Ramos (cell line): ENCODE data around the gene EEF1G.

ENCODE experiments used
- in situ Hi-C: fragments of 300-500 bp; cut with MboI; formaldehyde crosslinking; loops from one replicate; pipeline ENCODE4 v1.14.3; 2022; ENCODE audit warnings: low sequenced_read_pairs; ENCODE audit not compliant: unreplicated experiment

Gene EEF1G

DNA sequence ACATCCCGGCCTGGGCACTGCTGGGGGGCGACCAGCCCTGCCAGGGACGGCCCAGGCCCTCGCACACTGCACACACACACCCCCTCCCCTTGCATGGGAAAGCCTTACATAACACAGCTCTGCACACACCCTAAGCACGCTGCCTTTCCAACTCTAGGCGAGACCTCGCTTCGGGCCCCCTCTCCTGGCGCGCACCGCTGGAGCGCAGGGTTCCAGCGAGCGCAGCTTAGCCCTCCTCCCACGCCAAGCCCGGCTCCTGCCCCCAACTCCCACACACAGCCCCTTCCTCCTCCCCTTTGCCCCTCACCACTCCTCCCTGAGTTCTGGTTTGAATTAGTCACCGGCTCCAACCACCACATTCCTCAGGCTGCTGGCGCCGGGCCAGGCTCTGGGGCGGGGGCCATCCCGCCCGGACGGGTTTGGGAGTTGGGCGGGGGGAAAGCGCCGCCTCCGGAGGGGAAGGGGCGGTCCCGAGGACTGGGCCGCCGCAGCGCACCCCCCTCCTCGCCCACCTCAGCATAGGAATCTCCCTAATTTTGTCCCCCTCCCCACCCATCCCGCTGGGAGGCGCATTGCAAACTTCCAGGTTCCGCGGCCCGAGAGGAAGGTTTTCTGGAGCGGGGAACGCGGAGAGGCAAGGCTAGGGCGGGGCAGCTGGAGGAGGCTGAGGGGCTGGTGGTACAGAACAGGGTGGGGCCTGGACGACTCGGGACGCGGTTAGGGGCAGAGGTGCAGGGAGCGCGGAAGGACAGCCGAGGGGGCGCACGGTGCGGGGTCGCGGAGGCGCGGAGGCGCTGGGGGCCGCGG, 28.1 kb downstream of the EEF1G start:
- in situ Hi-C loops: no loop called here

DNA sequence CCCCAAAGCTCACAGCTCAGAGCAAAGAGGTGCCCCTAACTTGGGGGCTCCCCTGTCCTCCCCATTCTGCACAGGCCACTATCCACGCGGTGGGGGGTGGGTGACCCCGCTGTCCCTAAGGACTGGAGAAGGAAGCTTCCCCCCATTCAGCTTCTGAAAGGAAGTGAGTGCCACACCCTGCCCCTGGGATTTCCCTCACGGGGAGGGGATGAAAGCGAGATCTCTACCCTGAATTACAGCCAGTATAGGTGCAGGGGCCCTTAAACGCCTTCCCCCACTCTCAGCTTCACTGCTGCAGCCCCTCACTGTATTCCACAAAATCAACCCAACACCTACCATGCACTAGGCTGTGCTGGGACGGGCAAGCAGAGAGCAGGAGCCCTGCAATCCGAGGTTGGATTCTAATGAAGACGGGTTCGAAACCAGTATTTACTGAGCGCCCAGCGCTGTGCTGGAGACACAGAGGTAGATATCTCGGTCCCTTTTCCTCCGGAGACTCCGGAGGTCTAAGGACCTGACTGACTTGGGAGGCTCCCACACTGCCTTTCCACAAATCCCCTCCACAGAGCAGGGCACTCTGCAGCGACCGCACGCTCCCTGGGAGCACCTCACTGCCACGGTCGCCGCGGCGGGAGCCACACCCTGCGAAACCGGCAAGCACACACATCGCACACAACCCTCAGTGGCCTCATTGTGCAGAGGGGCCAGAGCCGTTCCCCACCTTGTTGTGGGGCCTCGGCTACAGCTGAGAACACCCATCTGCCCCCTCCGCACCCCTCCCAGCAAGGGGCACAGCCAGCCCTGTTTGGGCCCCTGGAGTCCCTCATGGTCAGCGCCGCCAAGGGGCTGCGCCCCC, 28.9 kb downstream of the EEF1G start:
- in situ Hi-C loops: no loop called here

DNA sequence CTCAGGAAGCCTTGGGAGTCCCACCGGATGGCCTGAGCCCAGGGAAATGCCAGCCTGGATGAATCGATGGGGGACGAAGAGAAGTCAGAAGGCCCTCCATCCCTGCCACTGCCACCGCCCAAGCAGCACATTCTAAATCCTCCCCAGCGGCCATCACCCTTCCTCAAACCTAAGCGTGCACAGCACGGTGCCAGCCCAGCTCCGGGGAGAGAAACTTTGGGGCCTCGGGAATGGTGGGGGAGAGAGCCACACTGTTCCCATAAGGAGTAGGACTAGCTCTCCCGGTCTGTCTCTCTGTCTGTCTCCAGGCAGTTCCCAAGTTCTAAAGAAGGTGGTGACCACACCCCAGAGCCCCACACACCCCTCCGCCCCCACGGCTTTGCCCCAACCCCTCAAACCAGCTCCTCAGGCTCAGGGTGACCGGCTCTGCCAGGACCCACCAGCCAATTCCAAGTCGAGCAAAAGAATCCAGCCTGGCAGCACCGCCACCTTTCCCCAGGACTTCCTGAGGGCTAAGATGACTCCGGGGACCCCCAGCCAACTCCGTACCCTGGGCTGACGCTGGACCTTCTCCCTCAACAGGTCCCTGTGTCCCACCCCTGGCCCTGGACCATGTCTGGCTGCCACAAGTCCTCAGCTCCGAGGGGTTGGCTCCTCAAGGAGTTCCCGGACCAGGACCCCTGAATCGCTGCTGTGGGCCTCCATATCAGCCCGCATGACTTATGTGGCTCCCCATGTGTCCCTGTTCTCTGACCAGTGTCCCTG, 29.8 kb downstream of the EEF1G start:
- in situ Hi-C loops: no loop called here

DNA sequence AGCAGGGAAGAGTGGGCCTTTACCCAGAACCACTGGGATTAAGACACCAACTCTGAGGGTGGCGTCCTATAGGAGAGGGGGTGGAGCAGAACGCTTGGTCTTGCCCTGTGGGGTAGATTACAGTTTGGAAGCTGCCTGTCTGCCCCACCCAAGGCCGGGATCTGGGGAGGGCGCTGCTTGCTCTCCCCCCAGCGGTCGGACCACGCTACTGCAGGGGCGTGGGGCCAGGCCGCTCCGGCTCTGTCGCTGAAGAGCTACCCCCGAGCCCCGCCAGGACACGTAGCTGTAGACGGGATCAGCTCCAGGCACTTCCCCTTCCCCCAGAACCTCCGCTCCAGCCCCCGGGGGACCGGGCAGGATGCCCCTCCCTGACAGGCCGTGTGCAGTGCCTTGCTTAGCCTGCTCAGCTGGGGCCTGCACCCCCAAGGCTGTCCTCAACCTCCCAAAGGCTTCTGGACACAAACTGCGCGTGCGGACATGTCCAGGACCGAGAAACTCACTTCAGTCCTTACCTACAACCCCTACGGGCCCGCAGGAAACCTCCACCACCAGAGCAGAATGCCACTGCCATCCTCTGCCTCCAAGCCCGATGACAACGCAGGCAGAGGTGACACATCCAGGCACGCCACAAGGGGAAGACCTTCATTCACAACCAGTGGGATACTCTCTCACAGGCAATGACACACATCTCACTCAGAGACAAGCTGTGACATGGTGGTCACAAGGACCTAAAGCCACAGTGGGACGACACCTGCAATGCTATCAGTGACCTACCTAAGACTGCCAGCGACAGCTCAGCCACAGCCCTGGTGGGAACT, 30.7 kb downstream of the EEF1G start:
- in situ Hi-C loops: no loop called here

DNA sequence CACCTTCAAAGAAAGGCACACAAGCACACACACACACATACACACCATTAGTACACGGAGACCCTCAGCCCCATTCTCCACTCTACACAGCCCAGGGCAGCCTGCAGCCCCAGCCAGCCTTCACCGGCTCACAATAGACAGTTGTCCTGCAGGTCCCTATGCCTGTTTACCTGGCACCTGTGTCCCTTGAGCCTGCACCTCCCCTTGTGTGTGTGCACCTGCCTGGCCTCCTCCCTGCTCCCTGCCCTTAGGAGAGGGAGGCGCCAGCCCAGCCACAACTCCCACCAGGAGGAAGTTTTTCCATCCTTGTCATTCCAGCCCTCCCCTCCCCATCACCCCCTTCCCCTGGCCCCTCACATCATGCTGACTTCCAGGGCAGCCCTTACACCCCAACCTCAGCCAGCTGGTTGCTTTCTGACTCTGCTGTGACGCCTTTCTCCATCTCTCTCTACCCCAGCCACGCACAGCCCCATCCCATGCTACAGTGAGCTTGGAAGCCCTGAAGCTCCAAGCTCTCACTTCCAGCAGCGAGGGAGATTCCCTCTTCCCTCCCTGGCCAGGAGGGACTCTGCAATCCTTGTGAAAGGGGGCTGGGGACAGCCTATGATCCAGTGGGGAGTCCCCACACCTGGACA, 31.5 kb downstream of the EEF1G start:
- in situ Hi-C loops: no loop called here

DNA sequence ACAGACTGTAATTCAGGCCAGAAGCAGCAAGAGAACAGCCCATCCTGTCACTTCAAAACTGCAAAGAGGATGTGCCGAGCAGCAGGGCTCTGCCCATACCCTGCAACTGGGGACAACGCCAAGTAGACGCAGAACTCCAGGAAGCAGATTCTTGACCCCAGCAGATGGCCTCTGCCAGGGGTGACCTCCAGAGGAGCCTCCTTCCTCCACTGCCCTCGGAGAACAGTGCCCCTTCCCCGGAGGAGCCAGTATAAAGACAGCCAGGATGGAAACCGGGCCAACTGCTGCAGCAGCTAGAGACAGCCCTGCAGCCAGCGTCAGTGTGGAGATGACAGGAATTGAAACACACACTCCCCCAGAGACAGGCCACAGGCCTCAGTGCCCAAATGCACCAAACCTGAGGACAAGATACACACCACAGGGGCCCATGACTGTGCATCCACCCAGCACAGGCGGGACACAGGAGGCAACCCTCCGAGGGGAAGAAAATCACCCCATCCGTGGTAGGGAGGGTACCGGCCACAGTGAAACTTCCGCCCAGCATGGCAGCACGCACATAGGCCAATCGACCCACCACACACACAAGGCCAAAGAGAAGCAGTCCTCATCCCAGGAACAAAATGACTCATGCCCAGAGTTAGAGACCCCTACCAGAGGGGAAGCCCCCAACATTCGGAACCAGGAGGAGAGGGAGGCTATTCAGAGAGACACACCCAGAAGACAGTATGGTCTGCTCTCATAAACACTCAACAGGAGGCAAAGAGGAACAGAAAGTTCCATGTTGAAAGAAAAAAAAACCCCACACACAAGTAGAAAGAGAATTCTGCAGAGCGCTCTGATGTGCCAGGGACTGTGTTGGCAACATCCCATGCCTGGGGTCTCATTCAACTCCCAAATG, 32.6 kb downstream of the EEF1G start:
- in situ Hi-C loops: no loop called here

DNA sequence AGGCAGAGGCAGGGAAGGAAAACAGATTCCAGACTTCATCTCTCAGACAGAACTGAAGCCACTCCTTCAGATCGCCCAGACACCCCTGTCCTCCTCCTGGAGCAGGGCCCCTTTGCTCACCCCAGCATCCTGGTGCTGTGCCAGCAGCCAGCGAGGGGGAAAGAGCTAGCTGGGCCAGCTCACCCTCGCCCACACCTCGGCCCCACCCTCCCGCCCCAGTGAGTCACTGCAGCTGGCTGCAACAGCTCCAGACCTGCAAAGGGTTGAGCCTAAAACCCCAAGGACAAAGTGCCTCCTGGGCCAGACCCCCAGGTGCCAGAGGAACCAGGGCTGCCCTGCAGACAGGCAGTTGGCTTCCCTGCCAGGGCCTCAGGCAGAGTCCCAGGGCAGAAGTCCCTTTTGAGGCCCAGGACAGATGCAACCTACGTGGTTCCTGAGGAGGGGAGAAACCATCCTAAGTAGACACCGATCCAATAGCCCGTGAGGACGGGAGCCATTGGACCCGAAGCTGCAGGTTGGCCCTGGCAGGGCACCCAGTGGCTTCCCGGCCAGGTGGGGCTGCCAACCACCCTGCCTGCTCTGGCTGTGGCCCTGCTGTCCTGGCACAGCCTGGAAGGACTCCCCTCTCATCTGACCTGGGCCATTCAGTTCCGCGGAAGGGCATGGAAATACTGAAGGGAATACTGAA, 34.3 kb downstream of the EEF1G start:
- in situ Hi-C loops: no loop called here

DNA sequence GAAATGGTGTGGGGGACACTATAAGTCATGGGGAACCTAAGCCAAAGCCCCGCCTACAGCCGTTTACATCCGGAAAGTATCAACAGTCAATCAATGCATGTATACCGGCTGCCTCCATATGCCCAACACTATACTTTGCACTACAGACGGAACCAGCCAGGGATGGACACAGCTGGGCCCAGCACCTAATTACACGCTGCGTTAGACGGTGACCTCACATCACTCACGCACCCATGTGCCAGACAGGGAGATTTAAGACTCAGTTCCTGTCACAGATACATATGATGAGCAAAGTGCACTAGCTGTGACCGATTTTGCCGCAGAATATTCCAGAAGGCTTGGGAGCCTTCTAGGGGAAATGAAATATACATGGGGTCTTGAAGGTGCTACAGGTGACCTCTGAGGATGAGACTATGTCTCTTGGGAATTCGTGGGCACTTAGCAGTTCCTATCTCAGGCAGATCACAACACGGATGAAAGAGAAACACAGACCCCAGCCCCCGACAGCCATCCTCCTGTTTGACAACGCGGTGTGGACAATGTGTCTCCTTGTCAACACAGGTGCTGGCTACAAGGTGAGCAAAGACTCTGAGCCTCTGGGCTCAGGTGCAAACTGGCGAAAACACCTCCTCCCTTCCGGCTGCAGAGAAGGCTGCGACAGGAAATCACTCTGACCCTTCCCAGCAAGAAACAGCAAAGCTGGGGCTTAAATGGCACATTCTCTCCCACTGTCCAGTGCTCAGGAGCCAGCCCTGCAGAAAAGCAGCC, 35.0 kb downstream of the EEF1G start:
- in situ Hi-C loops: no loop called here

DNA sequence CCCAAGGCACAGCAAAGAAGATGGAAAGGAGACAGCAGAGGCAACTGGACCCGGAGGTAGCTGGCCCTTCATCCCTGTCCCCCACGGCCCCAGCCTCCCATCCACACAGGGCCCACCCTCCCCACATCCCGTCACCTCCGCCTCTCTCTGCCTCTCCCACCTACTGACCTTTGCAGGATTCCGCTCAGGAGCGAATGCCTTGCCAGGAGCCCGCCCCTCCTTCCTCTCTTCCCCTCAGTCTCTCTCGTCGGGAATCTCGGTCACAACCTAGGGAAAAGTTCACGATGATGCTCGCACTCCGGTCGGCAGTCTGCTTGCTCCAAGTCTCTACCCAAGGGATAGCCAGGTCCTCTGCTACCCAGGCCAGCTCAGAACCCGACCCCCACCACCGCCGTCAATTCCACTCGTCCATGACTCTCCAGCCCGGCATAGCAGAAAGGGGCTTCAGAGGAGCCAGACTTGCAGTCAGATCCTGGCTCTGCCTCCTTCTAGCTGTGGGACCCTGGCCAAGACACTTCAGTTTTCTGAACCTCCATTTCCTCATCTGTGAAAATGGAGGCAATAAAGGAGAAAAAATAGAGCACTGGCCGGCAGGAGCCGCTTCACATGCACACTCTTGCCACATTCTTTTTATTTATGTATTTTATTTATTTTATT, 37.3 kb downstream of the EEF1G start:
- in situ Hi-C loops: no loop called here

DNA sequence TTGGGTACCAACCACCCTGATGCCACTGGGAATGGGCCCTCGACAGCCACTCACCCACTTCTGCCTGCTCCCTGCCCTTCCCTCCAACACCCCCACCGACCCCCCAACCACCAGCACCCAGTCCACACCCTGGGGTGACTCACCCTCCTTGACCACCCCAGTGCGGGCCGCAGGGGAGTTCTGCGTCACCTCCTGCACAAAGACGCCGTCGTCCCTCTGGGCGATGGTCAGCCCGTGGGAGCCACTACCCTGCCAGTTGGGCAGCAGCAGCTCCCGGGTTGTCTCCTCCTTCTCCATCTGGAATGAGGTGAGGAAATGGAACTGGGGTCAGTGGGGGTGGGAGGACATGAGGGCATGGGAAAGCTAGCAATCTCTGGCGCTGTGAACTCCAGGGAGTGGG, 37.9 kb downstream of the EEF1G start:
- in situ Hi-C loops: no loop called here

DNA sequence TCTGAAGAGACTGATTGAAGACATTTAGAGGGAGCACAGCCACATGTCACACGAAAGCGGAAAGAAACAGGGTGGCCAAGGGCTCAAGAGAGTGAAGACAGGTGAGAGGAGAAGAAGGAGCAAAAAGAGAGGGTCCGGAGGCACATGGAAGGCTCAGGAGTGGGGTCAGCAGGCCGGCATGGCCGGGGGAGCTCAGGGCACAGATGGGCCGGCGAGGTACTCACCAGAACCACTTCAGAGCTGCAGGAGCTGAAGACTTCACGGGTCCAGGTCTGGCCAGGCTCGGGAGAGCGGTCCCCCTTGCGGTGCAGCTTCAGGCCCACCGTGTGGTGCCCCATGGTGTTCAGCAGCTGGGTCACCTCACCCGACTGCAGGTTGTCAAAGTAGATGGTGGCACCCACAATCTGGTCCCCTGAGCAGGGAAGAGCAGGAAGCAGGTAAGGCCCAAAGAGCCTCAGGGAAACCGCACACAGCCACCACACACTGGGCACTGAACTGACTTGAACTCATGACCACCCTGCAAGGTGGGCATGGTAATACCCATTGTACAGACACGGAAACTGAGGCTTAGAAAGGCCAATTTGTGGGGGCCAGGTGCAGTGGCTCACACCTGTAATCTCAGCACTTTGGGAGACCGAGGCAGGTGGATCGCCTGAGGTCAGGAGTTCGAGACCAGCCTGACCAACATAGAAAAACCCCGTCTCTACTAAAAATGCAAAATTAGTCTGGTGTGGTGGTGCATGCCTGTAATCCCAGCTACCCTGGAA, 38.7 kb downstream of the EEF1G start:
- in situ Hi-C loops: no loop called here

DNA sequence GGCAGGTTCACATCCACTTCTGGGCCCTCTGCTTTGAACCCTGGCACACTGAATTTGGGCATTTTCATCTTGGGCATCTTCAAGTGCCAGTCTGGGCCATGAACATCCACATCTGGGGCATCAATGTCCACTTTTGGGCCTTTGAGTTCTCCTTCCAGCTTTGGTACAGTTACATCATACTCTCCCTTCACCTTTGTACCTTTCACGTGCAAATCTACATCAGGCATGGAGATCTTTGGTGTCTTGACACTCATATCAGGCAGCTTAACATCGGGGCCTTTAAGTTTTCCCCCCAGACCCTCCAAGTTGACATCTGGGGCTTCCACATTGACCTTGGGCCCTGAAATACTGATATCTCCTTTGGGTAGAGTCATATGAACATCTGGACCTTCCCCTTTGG, 41.6 kb downstream of the EEF1G start:
- in situ Hi-C loops: no loop called here

DNA sequence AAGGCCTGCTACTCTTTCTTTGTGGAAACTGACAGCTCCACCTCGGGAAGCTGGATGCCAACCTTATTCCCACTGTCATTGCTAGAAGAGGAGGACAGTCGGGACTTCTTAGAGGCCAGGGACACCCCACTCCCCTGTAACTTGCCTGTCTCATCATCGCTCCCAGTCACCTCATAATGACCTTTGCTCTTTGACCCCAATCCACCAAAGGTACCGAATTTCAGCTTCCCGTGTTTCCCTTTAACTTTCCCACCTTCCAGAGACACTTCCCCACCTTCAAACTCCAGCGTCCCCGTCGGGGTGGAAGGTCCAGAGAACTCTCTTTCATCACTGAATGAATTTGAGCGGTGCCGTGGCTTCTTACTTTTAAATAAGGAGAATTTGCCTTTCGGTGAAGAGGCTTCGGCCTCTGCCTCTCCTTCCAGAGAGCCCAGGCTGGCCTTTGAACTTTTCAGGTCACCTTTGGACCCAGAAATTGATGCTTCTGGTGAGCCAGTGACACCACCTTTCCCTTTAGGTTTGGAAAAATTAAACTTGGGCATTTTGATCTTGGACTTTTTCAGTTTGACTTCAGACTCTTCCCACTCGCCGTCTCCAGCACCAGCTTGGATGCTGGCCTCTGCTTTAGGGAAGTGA, 56.8 kb downstream of the EEF1G start:
- in situ Hi-C loops: no loop called here

DNA sequence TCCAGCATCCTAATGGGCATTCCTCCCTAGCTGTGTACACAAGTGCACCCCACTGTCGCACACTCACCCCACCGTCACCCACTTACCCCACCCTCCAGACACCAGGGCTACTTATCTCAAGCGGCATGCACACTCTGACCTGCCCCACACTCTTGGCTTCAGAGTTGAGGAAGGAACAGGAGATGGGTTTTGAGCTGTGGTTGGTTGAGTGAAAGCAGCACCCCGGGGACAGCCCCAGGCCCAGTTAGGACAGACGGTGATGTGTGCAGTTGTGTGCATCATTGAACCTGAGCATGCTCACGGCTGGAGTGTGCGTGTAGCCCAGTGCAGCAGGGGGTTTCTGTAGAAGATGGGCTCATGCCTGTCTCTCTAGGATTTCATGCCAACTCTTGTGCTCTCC, 59.5 kb downstream of the EEF1G start:
- in situ Hi-C loops: no loop called here

DNA sequence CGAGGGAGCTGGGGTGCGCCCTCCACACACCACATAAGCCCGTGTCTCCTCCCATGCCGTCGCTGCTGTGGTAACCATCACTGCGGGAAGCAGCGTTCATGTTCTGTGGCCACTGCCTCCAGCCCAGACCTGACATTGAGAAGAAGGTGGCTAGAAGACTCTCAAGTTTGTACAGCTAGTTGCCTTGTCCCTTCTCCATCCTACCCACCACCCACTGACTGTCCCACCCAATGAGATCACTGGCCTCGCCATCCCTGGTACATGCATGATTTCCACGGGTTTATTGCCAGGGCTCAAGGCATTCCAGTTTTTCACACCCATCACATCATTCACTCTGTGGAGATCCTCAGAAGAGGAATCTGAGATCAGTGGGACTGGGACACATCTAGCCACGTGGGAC, 60.1 kb downstream of the EEF1G start:
- in situ Hi-C loops: no loop called here

DNA sequence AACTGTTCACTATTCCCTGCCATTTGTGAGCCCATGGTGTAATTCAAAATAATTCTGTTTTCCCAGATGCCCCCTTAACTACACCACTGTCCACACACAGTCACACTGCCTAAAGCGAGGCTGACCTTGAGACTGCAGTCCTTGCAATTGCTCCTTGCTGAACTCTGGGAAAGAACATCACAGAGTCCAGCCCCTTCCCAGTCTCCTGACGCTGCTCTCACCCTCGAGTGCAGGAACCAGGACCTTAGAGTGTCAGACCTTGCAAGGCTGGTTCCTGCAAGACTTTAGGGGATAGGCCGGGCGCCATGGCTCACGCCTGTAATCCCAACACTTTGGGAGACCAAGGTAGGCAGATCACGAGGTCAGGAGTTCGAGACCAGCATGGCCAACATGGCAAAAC, 60.7 kb downstream of the EEF1G start:
- in situ Hi-C loops: no loop called here
